Vagina (tissue), 2 donors: Measurements from ENCODE around the gene NRXN3. TPM values are rescaled to one million over a fixed set of nuclear protein-coding genes. Genes with fewer than 3 reads are reported as not detected.

Experiments
- DNase-seq, 2 donors: peaks; one replicate each; pipeline ENCODE4 v3.0.0-alpha.2; 2017; ENCODE audit errors: extremely low spot score in 2 of 2
- H3K27ac ChIP-seq: fragments of 200-600 bp; sonication (generic); one replicate; pipeline ENCODE4 v1.5.1; 2019
- H3K27me3 ChIP-seq: fragments of 200-600 bp; sonication (generic); one replicate; pipeline ENCODE4 v1.5.1; 2019
- H3K36me3 ChIP-seq, 2 donors: fragments of 200-600 bp; sonication (generic); one replicate each; pipeline ENCODE4 v1.5.1; 2017 to 2019
- H3K4me1 ChIP-seq: fragments of 200-600 bp; sonication (generic); one replicate; pipeline ENCODE4 v1.5.1; 2019
- H3K4me3 ChIP-seq, 2 donors: fragments of 200-600 bp; sonication (generic); 1 replicate in 1 of 2; 2 replicates in 1 of 2; pipeline ENCODE4 v1.5.1; 2016 to 2019
- H3K9me3 ChIP-seq: fragments of 200-600 bp; sonication (generic); one replicate; pipeline ENCODE4 v1.5.1; 2019
- POLR2A ChIP-seq, 2 donors: fragments of 450-650 bp; IDR thresholded peaks; one replicate each; pipeline ENCODE4 v1.6.1; 2017; ENCODE audit warnings: antibody characterized with exemption in 2 of 2, mild to moderate bottlenecking in 2 of 2, moderate library complexity in 2 of 2
- POLR2AphosphoS5 ChIP-seq, 2 donors: sonication (generic); formaldehyde crosslinking; IDR thresholded peaks; one replicate each; pipeline ENCODE4 v1.9.0; 2017; ENCODE audit warnings: antibody characterized with exemption in 2 of 2, mild to moderate bottlenecking in 2 of 2, low read depth in 1 of 2; ENCODE audit not compliant: insufficient read depth in 1 of 2
- intact Hi-C: fragments of 100-400 bp; cut with DNase I; formaldehyde crosslinking; loops from one replicate; pipeline ENCODE4 v1.15.1; 2023
- total RNA-seq: library from RNA; depleted of rRNA; stranded (reverse); fragments of >200 nt; gene quantifications from one replicate; pipeline ENCODE4 v1.2.3, GENCODE V29; 2016
- TF ChIP-seq, protein P1 (sequence below), 3 experiments: fragments of 450-650 bp in 2 of 3; fragments of 200-600 bp in 1 of 3; sonication (generic) in 1 of 3; IDR thresholded peaks; one replicate each; pipeline ENCODE4 v1.5.1; 2017 to 2019; ENCODE audit warnings: antibody characterized with exemption in 3 of 3, mild to moderate bottlenecking in 2 of 3, moderate library complexity in 2 of 3

Gene NRXN3
- total RNA-seq, 1 donor from 2014 or later = 4.7 TPM

- H3K4me1 ChIP-seq = no peaks in the 10 kb centered on the region
- H3K27me3 ChIP-seq = no peaks in the 10 kb centered on the region
- H3K4me3 ChIP-seq = no peak overlapping the region
- TF ChIP-seq POLR2A (IDR thresholded peaks at IDR 0.05) (no peak), POLR2AphosphoS5 (IDR thresholded peaks at IDR 0.05; ENCODE audit: insufficient read depth in 1 of 2, low read depth in 1 of 2) (no peak)
- TF ChIP-seq, protein P1, sequence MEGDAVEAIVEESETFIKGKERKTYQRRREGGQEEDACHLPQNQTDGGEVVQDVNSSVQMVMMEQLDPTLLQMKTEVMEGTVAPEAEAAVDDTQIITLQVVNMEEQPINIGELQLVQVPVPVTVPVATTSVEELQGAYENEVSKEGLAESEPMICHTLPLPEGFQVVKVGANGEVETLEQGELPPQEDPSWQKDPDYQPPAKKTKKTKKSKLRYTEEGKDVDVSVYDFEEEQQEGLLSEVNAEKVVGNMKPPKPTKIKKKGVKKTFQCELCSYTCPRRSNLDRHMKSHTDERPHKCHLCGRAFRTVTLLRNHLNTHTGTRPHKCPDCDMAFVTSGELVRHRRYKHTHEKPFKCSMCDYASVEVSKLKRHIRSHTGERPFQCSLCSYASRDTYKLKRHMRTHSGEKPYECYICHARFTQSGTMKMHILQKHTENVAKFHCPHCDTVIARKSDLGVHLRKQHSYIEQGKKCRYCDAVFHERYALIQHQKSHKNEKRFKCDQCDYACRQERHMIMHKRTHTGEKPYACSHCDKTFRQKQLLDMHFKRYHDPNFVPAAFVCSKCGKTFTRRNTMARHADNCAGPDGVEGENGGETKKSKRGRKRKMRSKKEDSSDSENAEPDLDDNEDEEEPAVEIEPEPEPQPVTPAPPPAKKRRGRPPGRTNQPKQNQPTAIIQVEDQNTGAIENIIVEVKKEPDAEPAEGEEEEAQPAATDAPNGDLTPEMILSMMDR (IDR thresholded peaks at IDR 0.05) = no peak
- no peaks in the 10 kb centered on the region for H3K9me3 ChIP-seq
- H3K27ac ChIP-seq = no peak overlapping the region
- no peak for DNase-seq
- no peaks in the 10 kb centered on the region for H3K36me3 ChIP-seq
- intact Hi-C loops = no loop called here
Measured at GRCh38 chr14:78840898-78841297, 670.7 kb downstream of the NRXN3 start.

DNA sequence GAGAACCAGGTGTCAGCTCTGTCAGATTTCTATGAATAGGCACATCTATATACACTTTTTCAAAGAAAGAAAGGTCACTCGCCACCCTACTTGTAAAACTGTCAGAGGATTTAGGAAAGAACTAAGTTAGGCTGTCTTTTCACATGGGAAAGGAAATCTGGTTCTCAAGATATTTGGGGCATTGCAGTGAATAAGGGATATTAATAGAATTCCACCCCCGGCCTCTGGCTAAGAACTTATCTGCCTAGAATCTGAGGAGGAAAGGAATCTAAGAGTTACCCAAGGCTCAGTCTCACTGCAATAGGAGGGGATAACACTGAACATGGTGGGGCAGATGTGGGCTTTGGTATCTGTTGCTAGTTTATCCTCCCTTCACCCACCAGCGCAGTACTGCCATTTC, 677.6 kb downstream of the NRXN3 start:
- Histone ChIP-seq H3K27me3 (no peaks in the 10 kb centered on the region), H3K27ac (no peak overlapping the region), H3K4me3 (no peak overlapping the region), H3K4me1 (no peaks in the 10 kb centered on the region), H3K36me3 (no peaks in the 10 kb centered on the region), H3K9me3 (no peaks in the 10 kb centered on the region)
- TF ChIP-seq POLR2A (IDR thresholded peaks at IDR 0.05) = no peak
- intact Hi-C loops = no loop called here
- DNase-seq = no peak

- H3K4me1 ChIP-seq = no peaks in the 10 kb centered on the region
- H3K9me3 ChIP-seq = no peaks in the 10 kb centered on the region
- no peaks in the 10 kb centered on the region for H3K36me3 ChIP-seq
- no peak for TF ChIP-seq POLR2AphosphoS5 (IDR thresholded peaks at IDR 0.05; ENCODE audit: insufficient read depth in 1 of 2, low read depth in 1 of 2)
- TF ChIP-seq, protein P1 (IDR thresholded peaks at IDR 0.05) = peak; percentile 18 to 35 (median 34)
- TF ChIP-seq POLR2A (IDR thresholded peaks at IDR 0.05) = no peak
- no peak for DNase-seq
- H3K4me3 ChIP-seq = no peak overlapping the region
- no peaks in the 10 kb centered on the region for H3K27me3 ChIP-seq
- no peak overlapping the region for H3K27ac ChIP-seq
- intact Hi-C loops = no loop called here
Measured at GRCh38 chr14:78848234-78848820, 678.2 kb downstream of the NRXN3 start.

GRCh38 chr14:78849952-78850351, 679.8 kb downstream of the NRXN3 start:
- no peaks in the 10 kb centered on the region for H3K4me1 ChIP-seq
- H3K4me3 ChIP-seq = no peak overlapping the region
- no peak for DNase-seq
- no peaks in the 10 kb centered on the region for H3K9me3 ChIP-seq
- TF ChIP-seq, protein P1 (IDR thresholded peaks at IDR 0.05) = no peak
- TF ChIP-seq POLR2AphosphoS5 (IDR thresholded peaks at IDR 0.05; ENCODE audit: insufficient read depth in 1 of 2, low read depth in 1 of 2) = no peak
- no peak for TF ChIP-seq POLR2A (IDR thresholded peaks at IDR 0.05)
- H3K27ac ChIP-seq = no peak overlapping the region
- H3K36me3 ChIP-seq = no peaks in the 10 kb centered on the region
- no peaks in the 10 kb centered on the region for H3K27me3 ChIP-seq
- intact Hi-C loops = no loop called here

DNA sequence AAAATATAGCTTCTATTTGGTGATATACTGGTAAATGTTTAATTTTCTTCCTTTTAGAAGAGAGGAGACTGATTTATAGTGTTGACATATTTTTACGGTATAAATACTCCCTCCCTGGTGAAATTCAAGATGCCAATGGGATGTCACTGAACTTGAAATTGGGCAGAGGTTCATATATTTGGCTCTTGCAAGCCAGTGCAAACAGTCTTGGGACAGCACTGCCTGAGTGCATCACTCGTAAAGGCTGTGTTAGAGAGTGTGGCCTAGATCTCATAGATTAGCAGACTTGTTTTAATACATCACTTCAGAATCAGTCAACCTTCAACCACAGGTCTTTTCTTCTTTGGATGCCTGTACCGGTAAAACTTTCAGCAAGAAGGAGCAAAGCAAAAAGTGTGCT, 681.0 kb downstream of the NRXN3 start:
- no peak for DNase-seq
- Histone ChIP-seq H3K27ac (no peak overlapping the region), H3K27me3 (no peaks in the 10 kb centered on the region), H3K4me1 (no peaks in the 10 kb centered on the region), H3K36me3 (no peaks in the 10 kb centered on the region), H3K9me3 (no peaks in the 10 kb centered on the region), H3K4me3 (no peak overlapping the region)
- TF ChIP-seq, protein P1 (IDR thresholded peaks at IDR 0.05) = no peak
- TF ChIP-seq POLR2AphosphoS5 (IDR thresholded peaks at IDR 0.05; ENCODE audit: insufficient read depth in 1 of 2, low read depth in 1 of 2) = no peak
- TF ChIP-seq POLR2A (IDR thresholded peaks at IDR 0.05) = no peak
- intact Hi-C loops = no loop called here
